IMR-90 (cell line): ENCODE measurements around the gene ADRA2C. TPM values are rescaled to one million over a fixed set of nuclear protein-coding genes. Genes with fewer than 3 reads are reported as not detected.

Experiments used
- ATAC-seq: fragments of 200-7000 bp; cut with Tn5 transposase; 2 replicates; pipeline ENCODE4 v1.9.1; 2020; ENCODE audit warnings: low read depth, mild to moderate bottlenecking, moderate library complexity
- BruUV-seq: library from RNA; stranded (reverse); fragments of 400-500 nt; replicated peaks from 2 replicates; lab custom pipeline; 2021; lab: Mats Ljungman, UMichigan
- CTCF ChIA-PET: fragments of 300-600 bp; formaldehyde crosslinking; extraction: SDS; loops from one replicate; lab custom pipeline; 2021; ENCODE audit warnings: antibody characterized with exemption; lab: Yijun Ruan, JAX
- POLR2A ChIA-PET: fragments of 300-600 bp; sonication (Branson Sonifier 250); formaldehyde crosslinking; loops from one replicate; lab custom pipeline; 2022; ENCODE audit warnings: antibody characterized with exemption; ENCODE audit not compliant: unreplicated experiment; lab: Charles Lee
- DNase-seq: peaks from one replicate; pipeline ENCODE4 v3.0.0; 2013
- H2AFZ ChIP-seq: replicated peaks from 2 replicates; pipeline ENCODE3; 2013; ENCODE audit warnings: low read length, mild to moderate bottlenecking; ENCODE audit not compliant: poor library complexity
- H2AK5ac ChIP-seq: 2 replicates; pipeline ENCODE4 v1.6.1; 2013; ENCODE audit warnings: low read depth, low read length, inconsistent platforms
- H2AK9ac ChIP-seq: replicated peaks from 2 replicates; pipeline ENCODE3; 2013; ENCODE audit warnings: mild to moderate bottlenecking, low read depth, low read length, moderate library complexity; ENCODE audit not compliant: poor library complexity
- H2BK120ac ChIP-seq: 2 replicates; pipeline ENCODE4 v1.6.1; 2013; ENCODE audit warnings: low read depth, low read length, inconsistent platforms
- H2BK15ac ChIP-seq: 3 replicates; pipeline ENCODE4 v1.6.1; 2013; ENCODE audit warnings: low read depth, low read length, inconsistent platforms
- H2BK20ac ChIP-seq: 2 replicates; pipeline ENCODE4 v1.6.1; 2013; ENCODE audit warnings: low read depth, mild to moderate bottlenecking, inconsistent platforms, low read length, moderate library complexity
- H2BK5ac ChIP-seq: 2 replicates; pipeline ENCODE4 v1.6.1; 2013; ENCODE audit warnings: mild to moderate bottlenecking, low read depth, low read length, inconsistent platforms; ENCODE audit not compliant: poor library complexity, severe bottlenecking
- H3K14ac ChIP-seq: replicated peaks from 2 replicates; pipeline ENCODE4 v1.6.1; 2013; ENCODE audit warnings: low read depth, low read length, inconsistent platforms
- H3K18ac ChIP-seq: 2 replicates; pipeline ENCODE4 v1.6.1; 2013; ENCODE audit warnings: low read depth, low read length, control low read depth
- H3K23ac ChIP-seq: 2 replicates; pipeline ENCODE4 v1.6.1; 2013; ENCODE audit warnings: low read depth, low read length, inconsistent platforms
- H3K27ac ChIP-seq: 2 replicates; pipeline ENCODE4 v1.5.1; 2013; ENCODE audit warnings: mild to moderate bottlenecking, control low read depth, low read length; ENCODE audit not compliant: insufficient read depth
- H3K27me3 ChIP-seq: 2 replicates; pipeline ENCODE4 v1.6.1; 2013; ENCODE audit warnings: low read length; ENCODE audit not compliant: control insufficient read depth, insufficient read depth
- H3K36me3 ChIP-seq: 2 replicates; pipeline ENCODE4 v1.6.1; 2013; ENCODE audit warnings: low read length, mixed read lengths; ENCODE audit not compliant: control insufficient read depth, insufficient read depth
- H3K4ac ChIP-seq: 2 replicates; pipeline ENCODE4 v1.6.1; 2013; ENCODE audit warnings: low read depth, low read length, inconsistent platforms
- H3K4me1 ChIP-seq: 2 replicates; pipeline ENCODE4 v1.6.1; 2013; ENCODE audit warnings: low read length, mixed read lengths; ENCODE audit not compliant: control insufficient read depth, insufficient read depth
- H3K4me2 ChIP-seq: 2 replicates; pipeline ENCODE4 v1.6.1; 2013; ENCODE audit warnings: low read depth, mild to moderate bottlenecking, control low read depth, low read length, moderate library complexity
- H3K4me3 ChIP-seq: 2 replicates; pipeline ENCODE4 v1.5.1; 2013; ENCODE audit warnings: low read depth, mild to moderate bottlenecking, control low read depth, low read length, moderate library complexity; ENCODE audit not compliant: insufficient read depth
- H3K56ac ChIP-seq: 2 replicates; pipeline ENCODE4 v1.6.1; 2013; ENCODE audit warnings: low read length, inconsistent platforms; ENCODE audit not compliant: insufficient read depth; ENCODE audit errors: extremely low read depth
- H3K79me1 ChIP-seq, 2 experiments: 2 replicates each; pipeline ENCODE4 v1.6.1; 2013; ENCODE audit warnings: low read length in 2 of 2, inconsistent platforms in 1 of 2, low read depth in 1 of 2
- H3K9ac ChIP-seq: 2 replicates; pipeline ENCODE4 v1.6.1; 2013; ENCODE audit warnings: low read depth, low read length, control low read depth
- H3K9me1 ChIP-seq: 2 replicates; pipeline ENCODE4 v1.6.1; 2013; ENCODE audit warnings: low read length, inconsistent platforms; ENCODE audit not compliant: insufficient read depth
- H3K9me3 ChIP-seq: 2 replicates; pipeline ENCODE4 v1.6.1; 2013; ENCODE audit warnings: low read length; ENCODE audit not compliant: control insufficient read depth, insufficient read depth
- H4K20me1 ChIP-seq: 2 replicates; pipeline ENCODE4 v1.6.1; 2013; ENCODE audit warnings: low read length, inconsistent platforms; ENCODE audit not compliant: insufficient read depth
- H4K5ac ChIP-seq: 2 replicates; pipeline ENCODE4 v1.6.1; 2013; ENCODE audit warnings: mild to moderate bottlenecking, low read depth, low read length, control low read depth
- H4K8ac ChIP-seq, 2 experiments: 2 replicates each; pipeline ENCODE4 v1.6.1; 2013; ENCODE audit warnings: low read depth in 2 of 2, low read length in 2 of 2, control low read depth in 1 of 2, inconsistent platforms in 1 of 2
- H4K91ac ChIP-seq: 2 replicates; pipeline ENCODE4 v1.6.1; 2013; ENCODE audit warnings: low read depth, low read length, inconsistent platforms; ENCODE audit not compliant: insufficient read depth
- CEBPB ChIP-seq: IDR thresholded peaks from 2 replicates; pipeline ENCODE4 v1.6.1; 2012; ENCODE audit warnings: low read depth, low read length, improper control_type of control experiment
- MAZ ChIP-seq: IDR thresholded peaks from 2 replicates; pipeline ENCODE4 v1.6.1; 2012; ENCODE audit warnings: low read depth, mild to moderate bottlenecking, low read length, improper control_type of control experiment, moderate library complexity, borderline replicate concordance
- NFE2L2 ChIP-seq: fragments of 150-350 bp; IDR thresholded peaks from 2 replicates; pipeline ENCODE4 v1.6.1; 2016; ENCODE audit warnings: low read depth, mild to moderate bottlenecking, low read length
- WGBS, 2 experiments: methylation state at CpG; one replicate each; pipeline versions ENCODE4 v1.1.5 to v1.1.7; 2013; ENCODE audit warnings: missing lambda C conversion rate in 2 of 2; ENCODE audit not compliant: insufficient read length in 1 of 2; ENCODE audit errors: extremely low coverage in 2 of 2; 5-methylcytosine and 5-hydroxymethylcytosine counted together
- dilution Hi-C: fragments of 300-500 bp; cut with HindIII; formaldehyde crosslinking; loops from one replicate; pipeline ENCODE4 v1.14.3; 2018; ENCODE audit warnings: low sequenced_read_pairs; ENCODE audit not compliant: unreplicated experiment
- in situ Hi-C: fragments of 300-500 bp; cut with MboI; formaldehyde crosslinking; loops from 3 replicates; pipeline ENCODE4 v1.14.3; 2019; ENCODE audit warnings: low sequenced_read_pairs, inconsistent platforms, mixed read lengths
- intact Hi-C: fragments of 100-400 bp; cut with micrococcal nuclease; formaldehyde crosslinking; loops from 2 replicates; pipeline ENCODE4 v1.10.0; 2022
- polyA plus RNA-seq, 3 experiments: library from polyadenylated mRNA; depleted of rRNA; stranded (reverse); fragments of >200 nt; gene quantifications; 2 replicates each; pipeline ENCODE4 v1.2.3, GENCODE V29; 2012; ENCODE audit warnings: low replicate concordance in 1 of 3
- total RNA-seq: library from RNA; depleted of rRNA; stranded (reverse); fragments of >200 nt; gene quantifications from 2 replicates; pipeline ENCODE4 v1.2.3, GENCODE V29; 2012
- TF ChIP-seq, protein P1 (sequence below): fragments of 150-350 bp; IDR thresholded peaks from 2 replicates; pipeline ENCODE4 v1.6.1; 2016; ENCODE audit warnings: low read depth, mild to moderate bottlenecking, low read length, moderate library complexity, borderline replicate concordance

The ADRA2C gene
- total and polyA plus RNA-seq, 2 of the 4 experiments (the other 2 are of a cell fraction) = under 0.01 to 0.14 TPM

DNA sequence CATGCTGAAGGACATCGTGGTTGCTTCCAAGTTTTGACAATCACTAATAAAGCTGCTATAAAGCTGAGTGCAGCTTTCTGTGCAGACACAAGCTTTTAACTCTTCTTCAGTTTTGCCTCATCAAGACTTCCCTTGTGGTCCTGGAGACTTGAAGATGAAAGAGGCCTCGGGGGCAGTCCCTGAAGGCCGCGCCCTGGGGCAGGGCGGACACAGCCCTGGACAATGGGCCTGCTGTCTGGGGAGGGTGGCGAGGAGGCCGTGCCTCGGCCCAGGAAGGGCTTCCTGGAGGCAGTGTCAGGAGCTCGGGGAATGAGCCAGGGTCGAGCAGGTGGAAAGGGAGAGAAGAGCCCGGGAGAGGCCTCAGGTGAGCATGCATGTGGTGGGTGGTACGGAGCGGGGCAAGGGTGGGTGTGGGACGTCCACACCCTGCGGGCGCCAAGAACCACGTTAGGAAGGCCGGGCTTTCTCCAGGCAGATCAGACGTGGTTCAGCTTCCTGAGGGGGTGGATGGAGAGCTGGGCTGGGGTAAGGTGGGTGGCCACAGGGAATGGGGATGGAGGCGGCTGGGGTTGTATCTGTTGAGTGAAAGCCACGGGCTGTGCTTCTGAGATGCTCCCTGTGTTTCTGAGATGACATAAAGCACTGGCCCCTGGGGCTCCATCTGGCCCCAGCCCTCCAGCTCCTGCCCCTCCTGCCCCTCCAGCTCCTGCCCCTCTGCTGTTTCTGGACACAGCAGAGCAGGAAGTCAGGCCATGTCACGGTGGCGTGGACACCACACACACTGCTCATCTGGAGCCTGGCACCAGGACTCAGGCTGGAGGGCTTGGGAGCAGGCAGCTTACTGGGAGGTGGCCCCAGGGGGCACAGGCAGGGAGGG, 21.5 kb downstream of the ADRA2C start (continued):
- no peak for TF ChIP-seq NFE2L2

- intact Hi-C loops = no loop called here
- TF ChIP-seq, protein P1, sequence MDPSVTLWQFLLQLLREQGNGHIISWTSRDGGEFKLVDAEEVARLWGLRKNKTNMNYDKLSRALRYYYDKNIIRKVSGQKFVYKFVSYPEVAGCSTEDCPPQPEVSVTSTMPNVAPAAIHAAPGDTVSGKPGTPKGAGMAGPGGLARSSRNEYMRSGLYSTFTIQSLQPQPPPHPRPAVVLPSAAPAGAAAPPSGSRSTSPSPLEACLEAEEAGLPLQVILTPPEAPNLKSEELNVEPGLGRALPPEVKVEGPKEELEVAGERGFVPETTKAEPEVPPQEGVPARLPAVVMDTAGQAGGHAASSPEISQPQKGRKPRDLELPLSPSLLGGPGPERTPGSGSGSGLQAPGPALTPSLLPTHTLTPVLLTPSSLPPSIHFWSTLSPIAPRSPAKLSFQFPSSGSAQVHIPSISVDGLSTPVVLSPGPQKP = no peak
- no peak for TF ChIP-seq CEBPB
- TF ChIP-seq MAZ = no peak
These were observed 22.1 kb downstream of the ADRA2C start for GRCh38 chr4:3788366-3788660.

More at GRCh38 chr4:3788366-3788660, 22.1 kb downstream of the ADRA2C start:
- CTCF ChIA-PET = no interaction called here
- Histone ChIP-seq H3K36me3 (no peaks in the 10 kb centered on the region), H2AK9ac (no peak overlapping the region), H4K20me1 (no peaks in the 10 kb centered on the region), H2AK5ac (no peak overlapping the region), H3K4ac (no peak overlapping the region), H2BK20ac (no peak overlapping the region), H3K4me2 (no peak overlapping the region), H3K4me3 (no peak overlapping the region), H2BK5ac (no peak overlapping the region), H3K23ac (no peak overlapping the region), H2BK15ac (no peak overlapping the region), H2AFZ (no peak overlapping the region), H4K5ac (no peak overlapping the region), H3K56ac (no peak overlapping the region), H2BK120ac (no peak overlapping the region), H3K18ac (no peak overlapping the region), H3K9me3 (no peaks in the 10 kb centered on the region), H3K14ac (no peak overlapping the region), H3K79me1 (no peaks in the 10 kb centered on the region), H3K27me3 (peaks cover 8% of the 10 kb centered on the region; the same call in 1 of the 2 replicates), H4K8ac (no peak overlapping the region), H3K27ac (no peak overlapping the region), H3K9ac (no peak overlapping the region), H3K4me1 (no peaks in the 10 kb centered on the region), H3K9me1 (no peaks in the 10 kb centered on the region), H4K91ac (no peak overlapping the region)
- WGBS, 2 experiments = 80% methylated on average over 8 of the region's 13 CpGs; no CpG with 5 or more reads in 1 of the 2 experiments
- POLR2A ChIA-PET = no interaction called here
- no TSS peak for BruUV-seq
- in situ Hi-C loops = no loop called here
- DNase-seq (no peak), ATAC-seq (no peak)
- dilution Hi-C loops = no loop called here
